ENCODE data around the gene PPP2R2C.
A peak's percentile ranks its signal among the peaks of the same experiment; 100 is the strongest.

PPP2R2C gene

GRCh38 chr4:6339818-6340445 is 132.5 kb downstream of the PPP2R2C start:
- no peak for DNase-seq

- DNase-seq: no peak
These were observed 133.2 kb downstream of the PPP2R2C start for GRCh38 chr4:6338951-6339817.

GRCh38 chr4:6338175-6338950 is 134.1 kb downstream of the PPP2R2C start:
- DNase-seq: no peak

- DNase-seq: no peak
These were observed 135.0 kb downstream of the PPP2R2C start for GRCh38 chr4:6337331-6337935.

GRCh38 chr4:6336166-6336565 is 136.2 kb downstream of the PPP2R2C start:
- no peak for DNase-seq

- no peak for DNase-seq
These were observed 137.3 kb downstream of the PPP2R2C start for GRCh38 chr4:6335040-6335590.

GRCh38 chr4:6334203-6334887 is 138.1 kb downstream of the PPP2R2C start:
- DNase-seq: no peak

GRCh38 chr4:6333301-6334202 is 138.9 kb downstream of the PPP2R2C start:
- peak in 1 of 3 experiments; percentile 14 for DNase-seq

- no peak for DNase-seq
These were observed 139.8 kb downstream of the PPP2R2C start for GRCh38 chr4:6332669-6333050.

- peak; percentile 19 to 53 (median 25) for DNase-seq
These were observed 140.3 kb downstream of the PPP2R2C start for GRCh38 chr4:6332042-6332668.

- no peak for DNase-seq
These were observed 140.9 kb downstream of the PPP2R2C start for GRCh38 chr4:6331468-6331867.

- no peak for DNase-seq
These were observed 141.4 kb downstream of the PPP2R2C start for GRCh38 chr4:6331018-6331417.

- no peak for DNase-seq
These were observed 142.0 kb downstream of the PPP2R2C start for GRCh38 chr4:6330384-6330767.

GRCh38 chr4:6329478-6330383 is 142.7 kb downstream of the PPP2R2C start:
- no peak for DNase-seq

GRCh38 chr4:6328526-6328925 is 143.9 kb downstream of the PPP2R2C start:
- no peak for DNase-seq

GRCh38 chr4:6327220-6327917 is 145.0 kb downstream of the PPP2R2C start:
- DNase-seq: peak; percentile 53 to 81 (median 72)

- DNase-seq: no peak
These were observed 145.9 kb downstream of the PPP2R2C start for GRCh38 chr4:6326312-6327060.

- no peak for DNase-seq
These were observed 146.6 kb downstream of the PPP2R2C start for GRCh38 chr4:6325788-6326290.
